ENCODE results near the gene ZFYVE19.

GRCh38 chr15:40785164-40785563 lies 21.7 kb upstream of the ZFYVE19 start:
- no peak for TF ChIP-seq CTCF (IDR thresholded peaks at IDR 0.05)
- no peak for TF ChIP-seq POLR2A (IDR thresholded peaks at IDR 0.05)
